HepG2 (cell line): Measurements from ENCODE around the gene BLOC1S4. TPM values are rescaled to one million over a fixed set of nuclear protein-coding genes. Genes with fewer than 3 reads are reported as not detected.
A peak's percentile ranks its signal among the peaks of the same experiment; 100 is the strongest.

ENCODE experiments used
- CEBPZ ChIP-seq: IDR thresholded peaks from 2 replicates; pipeline ENCODE4 v1.6.1; 2012; ENCODE audit warnings: low read length, improper control_type of control experiment
- CENPBD1 ChIP-seq: sonication (generic); formaldehyde crosslinking; IDR thresholded peaks from 2 replicates; pipeline ENCODE4 v1.8.0; 2022; ENCODE audit warnings: missing genetic modification reagents, low read depth, mild to moderate bottlenecking, borderline replicate concordance
- DMTF1 ChIP-seq: sonication (generic); formaldehyde crosslinking; IDR thresholded peaks from 2 replicates; pipeline ENCODE4 v1.4.0; 2020; ENCODE audit warnings: mild to moderate bottlenecking, missing genetic modification reagents
- DPF2 ChIP-seq: sonication (generic); formaldehyde crosslinking; IDR thresholded peaks from 2 replicates; pipeline ENCODE4 v1.4.0; 2020; ENCODE audit warnings: mild to moderate bottlenecking, low read depth, missing genetic modification reagents, borderline replicate concordance
- E2F1 ChIP-seq: sonication (generic); formaldehyde crosslinking; IDR thresholded peaks from 2 replicates; pipeline ENCODE4 v1.5.0; 2020; ENCODE audit warnings: missing genetic modification reagents
- GTF2F1 ChIP-seq: fragments of 150-350 bp; IDR thresholded peaks from 2 replicates; pipeline ENCODE4 v1.6.1; 2014; ENCODE audit warnings: low read length
- HOXA5 ChIP-seq: sonication (generic); formaldehyde crosslinking; IDR thresholded peaks from 2 replicates; pipeline ENCODE4 v1.4.0; 2020; ENCODE audit warnings: missing genetic modification reagents
- KMT2B ChIP-seq: IDR thresholded peaks from 2 replicates; pipeline ENCODE4 v1.6.1; 2016; ENCODE audit warnings: missing genetic modification reagents, missing compliant biosample characterization
- SATB2 ChIP-seq: sonication (generic); formaldehyde crosslinking; IDR thresholded peaks from 2 replicates; pipeline ENCODE4 v1.5.0; 2020; ENCODE audit warnings: missing genetic modification reagents
- SIX4 ChIP-seq: sonication (generic); formaldehyde crosslinking; IDR thresholded peaks from 2 replicates; pipeline ENCODE4 v1.4.0; 2020; ENCODE audit warnings: missing genetic modification reagents
- TBP ChIP-seq: sonication (generic); formaldehyde crosslinking; IDR thresholded peaks from 2 replicates; pipeline ENCODE4 v1.5.0; 2020; ENCODE audit warnings: missing genetic modification reagents
- TEF ChIP-seq: sonication (generic); formaldehyde crosslinking; IDR thresholded peaks from 2 replicates; pipeline ENCODE4 v1.5.0; 2020; ENCODE audit warnings: missing genetic modification reagents
- ZBTB3 ChIP-seq: sonication (generic); formaldehyde crosslinking; IDR thresholded peaks from 2 replicates; pipeline ENCODE4 v1.4.0; 2020; ENCODE audit warnings: low read depth, mild to moderate bottlenecking, moderate library complexity, missing genetic modification reagents, borderline replicate concordance
- ZMYM4 ChIP-seq: sonication (generic); formaldehyde crosslinking; IDR thresholded peaks from 2 replicates; pipeline ENCODE4 v1.8.1; 2023; ENCODE audit warnings: mild to moderate bottlenecking, missing genetic modification reagents
- ZNF235 ChIP-seq: sonication (generic); formaldehyde crosslinking; IDR thresholded peaks from 2 replicates; pipeline ENCODE4 v1.8.1; 2023; ENCODE audit warnings: mild to moderate bottlenecking, missing genetic modification reagents, borderline replicate concordance
- ZNF431 ChIP-seq: sonication (generic); formaldehyde crosslinking; IDR thresholded peaks from 2 replicates; pipeline ENCODE4 v1.9.0; 2022; ENCODE audit warnings: missing genetic modification reagents, low read depth, mild to moderate bottlenecking, borderline replicate concordance
- ZNF639 ChIP-seq: conservative IDR thresholded peaks from 2 replicates; pipeline ENCODE4 v1.6.1; 2018; ENCODE audit warnings: missing genetic modification reagents
- ZNF839 ChIP-seq: sonication (generic); formaldehyde crosslinking; IDR thresholded peaks from 2 replicates; pipeline ENCODE4 v1.4.0; 2020; ENCODE audit warnings: missing genetic modification reagents, mild to moderate bottlenecking, borderline replicate concordance
- polyA plus RNA-seq, 8 experiments: library from polyadenylated mRNA; depleted of rRNA in 3 of 8; stranded (reverse) in 7 of 8; unstranded in 1 of 8; fragments of >200 nt; fragmentation: Illumina TruSeq in 4 of 8; extraction: Trizol in 4 of 8; gene quantifications; 2 replicates each; pipeline versions ENCODE4 v1.2.1 to v1.2.3, GENCODE V29; 2011 to 2016; ENCODE audit warnings: low read depth in 4 of 8, missing spikeins in 1 of 8, mixed read lengths in 1 of 8; ENCODE audit not compliant: insufficient read depth in 1 of 8
- total RNA-seq, 5 experiments: library from RNA; depleted of rRNA; stranded (reverse); fragments of >200 nt; fragmentation: Illumina TruSeq; extraction: Trizol; gene quantifications; 2 replicates each; pipeline ENCODE4 v1.2.3, GENCODE V29; 2016; ENCODE audit warnings: low read depth in 1 of 5

BLOC1S4 gene
- total and polyA plus RNA-seq, 2 of the 13 experiments (the other 11 are each of a cell fraction or from before 2014, with no cell fraction given): 15.5 to 20.9 TPM

GRCh38 chr4:6673660-6674499 is 42.1 kb upstream of the BLOC1S4 start (continued):
- TF ChIP-seq ZNF639 (CRISPR knock-in tag) (peak; percentile 69; the same call in 1 of the 2 replicates), GTF2F1 (no peak), ZNF235 (CRISPR knock-in tag) (no peak), E2F1 (peak; percentile 85), KMT2B (CRISPR knock-in tag) (peak; percentile 92), DPF2 (CRISPR knock-in tag) (no peak), ZNF839 (CRISPR knock-in tag) (no peak), SATB2 (CRISPR knock-in tag) (no peak), ZNF431 (CRISPR knock-in tag) (peak; percentile 89), HOXA5 (CRISPR knock-in tag) (peak; percentile 17; the same call in 1 of the 2 replicates), TBP (CRISPR knock-in tag) (no peak), CENPBD1 (no peak; the same call in 1 of the 2 replicates), ZMYM4 (CRISPR knock-in tag) (no peak; the same call in 1 of the 2 replicates), ZBTB3 (CRISPR knock-in tag) (no peak; the same call in 1 of the 2 replicates), SIX4 (0 out of 2 replicates have a peak, but pooled peaks have one; percentile 20), CEBPZ (no peak), TEF (CRISPR knock-in tag) (0 out of 2 replicates have a peak, but pooled peaks have one; percentile 13), DMTF1 (CRISPR knock-in tag) (no peak)
